Glutamatergic neuron (in vitro differentiated cells): ENCODE data around the gene MRPS9. TPM values are rescaled to one million over a fixed set of nuclear protein-coding genes. Genes with fewer than 3 reads are reported as not detected.

Experiments used
- DNase-seq: peaks from one replicate; pipeline ENCODE4 v3.0.0; 2022
- H3K27ac Mint-ChIP-seq: one replicate; pipeline ENCODE4 v1.8.0; 2020; ENCODE audit warnings: mild to moderate bottlenecking, mixed read lengths, inconsistent platforms; ENCODE audit not compliant: unreplicated experiment
- H3K27me3 Mint-ChIP-seq: one replicate; pipeline ENCODE4 v1.8.0; 2020; ENCODE audit warnings: mild to moderate bottlenecking, moderate library complexity, mixed read lengths, inconsistent platforms; ENCODE audit not compliant: unreplicated experiment
- H3K36me3 Mint-ChIP-seq: one replicate; pipeline ENCODE4 v1.8.0; 2020; ENCODE audit warnings: mild to moderate bottlenecking, mixed read lengths, inconsistent platforms; ENCODE audit not compliant: unreplicated experiment
- H3K4me1 Mint-ChIP-seq: one replicate; pipeline ENCODE4 v1.8.0; 2020; ENCODE audit warnings: mild to moderate bottlenecking, low read depth, mixed read lengths, inconsistent platforms; ENCODE audit not compliant: unreplicated experiment
- H3K4me3 Mint-ChIP-seq: one replicate; pipeline ENCODE4 v1.8.0; 2020; ENCODE audit warnings: mild to moderate bottlenecking, mixed read lengths, inconsistent platforms; ENCODE audit not compliant: unreplicated experiment
- H3K9me3 Mint-ChIP-seq: one replicate; pipeline ENCODE4 v1.8.0; 2020; ENCODE audit warnings: mild to moderate bottlenecking, moderate library complexity, mixed read lengths, inconsistent platforms; ENCODE audit not compliant: unreplicated experiment
- CTCF ChIP-seq: fragments of 200-600 bp; sonication (generic); IDR thresholded peaks from one replicate; pipeline ENCODE4 v1.5.0; 2021; ENCODE audit not compliant: partially characterized antibody, unreplicated experiment
- total RNA-seq: library from RNA; stranded (reverse); fragmentation: NEBNext Ultra II Directional; extraction: Animal tissue kit (Norgen Biotek cat#: 25700); gene quantifications from one replicate; pipeline ENCODE4 v1.2.1, GENCODE V29; 2021; ENCODE audit not compliant: unreplicated experiment

The MRPS9 gene
- total RNA-seq, 1 donor from 2014 or later = 20.3 TPM

DNA sequence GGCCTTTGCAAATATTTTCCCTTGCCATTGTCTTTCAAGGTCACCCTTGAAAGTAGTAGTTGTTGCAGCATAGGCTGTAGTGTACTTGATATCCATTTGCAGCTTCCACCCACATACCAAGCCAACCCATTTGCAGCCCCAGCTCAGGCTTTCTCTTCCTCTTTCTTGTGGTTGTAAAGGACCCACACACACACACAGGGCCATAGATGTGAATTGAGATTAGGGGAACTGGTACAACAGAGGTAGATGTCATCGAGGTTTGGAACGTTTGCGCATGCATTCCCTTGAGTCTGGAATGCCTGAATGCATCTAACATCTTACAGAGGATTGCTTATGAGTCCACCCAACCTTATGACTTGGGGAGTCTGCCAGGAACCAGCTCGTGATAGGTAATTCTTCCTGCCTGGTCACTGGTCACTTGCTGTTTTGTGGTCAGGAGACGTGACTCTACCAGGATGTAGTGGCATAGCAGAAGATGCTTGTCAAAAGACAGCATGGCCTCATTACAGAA lies 91.9 kb downstream of the MRPS9 start:
- no peak overlapping the region for H3K27ac Mint-ChIP-seq
- no peak for TF ChIP-seq CTCF
- no peaks in the 10 kb centered on the region for H3K27me3 Mint-ChIP-seq
- H3K36me3 Mint-ChIP-seq = no peaks in the 10 kb centered on the region
- DNase-seq = no peak
- no peak overlapping the region for H3K4me3 Mint-ChIP-seq
- H3K4me1 Mint-ChIP-seq = no peaks in the 10 kb centered on the region
- H3K9me3 Mint-ChIP-seq = peaks cover 1% of the 10 kb centered on the region

DNA sequence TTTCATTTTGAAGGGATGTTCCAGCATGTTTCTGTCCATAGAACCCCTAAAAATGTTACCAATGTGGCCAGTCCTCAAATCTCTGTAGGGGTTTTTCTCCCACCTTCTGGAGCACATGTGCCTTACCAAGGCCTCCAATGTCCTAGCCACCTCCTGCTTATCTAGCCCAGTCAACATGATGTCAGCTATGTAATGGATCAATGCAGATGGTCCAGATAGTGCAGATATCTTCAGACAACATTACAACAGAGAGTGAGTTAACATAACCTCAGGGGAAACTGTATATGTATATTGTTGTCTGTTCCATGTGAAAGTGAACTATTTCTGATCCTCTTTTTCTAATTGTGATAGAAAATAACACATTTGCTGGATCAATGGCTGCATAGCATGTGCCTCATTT lies 92.7 kb downstream of the MRPS9 start:
- Mint-ChIP-seq H3K9me3 (peaks cover 1% of the 10 kb centered on the region), H3K4me3 (no peak overlapping the region), H3K27me3 (no peaks in the 10 kb centered on the region), H3K36me3 (no peaks in the 10 kb centered on the region), H3K4me1 (no peaks in the 10 kb centered on the region), H3K27ac (no peak overlapping the region)
- no peak for DNase-seq
- TF ChIP-seq CTCF = no peak

DNA sequence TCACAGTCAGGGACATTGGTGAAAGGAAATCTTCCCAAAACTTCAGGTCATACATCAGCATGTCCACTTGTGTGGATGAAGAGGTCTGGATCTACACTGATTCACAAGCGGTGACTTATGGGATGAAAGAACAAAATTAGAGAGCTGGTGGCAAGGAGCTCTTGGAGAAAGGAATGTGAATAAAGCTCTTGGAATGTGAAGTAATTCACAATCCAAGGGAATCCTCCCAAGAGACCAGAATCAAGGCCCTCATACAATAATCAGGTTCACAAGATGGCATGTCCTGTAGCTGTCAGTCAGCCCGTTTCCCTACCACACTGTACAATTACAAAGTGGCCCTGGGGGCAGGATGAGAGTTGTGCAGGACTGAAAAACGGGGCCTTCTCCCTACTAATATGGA lies 96.2 kb downstream of the MRPS9 start:
- no peak overlapping the region for H3K27ac Mint-ChIP-seq
- no peaks in the 10 kb centered on the region for H3K9me3 Mint-ChIP-seq
- DNase-seq = no peak
- no peak for TF ChIP-seq CTCF
- H3K4me3 Mint-ChIP-seq = no peak overlapping the region
- no peaks in the 10 kb centered on the region for H3K27me3 Mint-ChIP-seq
- H3K36me3 Mint-ChIP-seq = no peaks in the 10 kb centered on the region
- no peaks in the 10 kb centered on the region for H3K4me1 Mint-ChIP-seq

DNA sequence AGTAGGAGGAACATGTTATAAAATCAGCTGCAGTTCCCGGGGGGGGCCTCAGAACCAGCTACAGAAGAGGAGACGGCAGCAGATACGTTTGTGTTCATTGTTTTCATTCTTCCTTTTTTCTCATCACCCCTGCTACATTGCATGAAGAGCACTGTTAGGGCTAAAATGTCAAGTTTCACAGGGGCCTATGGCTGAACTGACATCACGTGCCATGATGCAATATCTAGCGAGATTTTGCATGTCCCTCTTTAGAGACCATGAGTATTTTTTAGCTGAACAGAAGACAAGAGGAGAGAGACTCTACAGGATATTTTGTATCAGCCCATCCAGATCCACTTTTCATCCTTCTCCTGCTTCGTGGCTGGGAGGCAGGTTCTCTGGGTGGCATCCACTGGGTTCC lies 97.6 kb downstream of the MRPS9 start:
- no peak for TF ChIP-seq CTCF
- Mint-ChIP-seq H3K9me3 (no peaks in the 10 kb centered on the region), H3K36me3 (no peaks in the 10 kb centered on the region), H3K4me3 (no peak overlapping the region), H3K27ac (no peak overlapping the region), H3K27me3 (no peaks in the 10 kb centered on the region), H3K4me1 (no peaks in the 10 kb centered on the region)
- DNase-seq = no peak

DNA sequence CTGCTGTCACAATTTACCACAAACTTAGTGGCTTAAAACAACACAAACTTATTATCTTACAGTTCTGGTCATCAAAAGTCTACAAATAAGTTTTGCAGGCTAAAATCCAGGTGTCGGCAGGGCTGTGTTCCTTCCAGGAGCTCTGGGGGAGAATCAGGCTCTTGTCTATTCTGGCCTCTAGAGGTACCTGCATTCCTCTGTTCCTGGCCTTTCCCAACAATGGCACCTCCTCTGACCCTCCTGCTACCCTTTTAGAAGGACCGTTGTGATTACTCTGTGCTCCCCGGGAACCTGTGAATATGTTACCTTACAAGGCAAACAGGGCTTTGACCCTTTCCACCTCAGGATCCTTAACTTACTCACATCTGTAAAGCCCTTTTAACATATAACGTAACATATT lies 98.5 kb downstream of the MRPS9 start:
- no peaks in the 10 kb centered on the region for H3K36me3 Mint-ChIP-seq
- DNase-seq = no peak
- peaks cover under 1% of the 10 kb centered on the region for H3K9me3 Mint-ChIP-seq
- H3K4me3 Mint-ChIP-seq = no peak overlapping the region
- no peak for TF ChIP-seq CTCF
- no peaks in the 10 kb centered on the region for H3K4me1 Mint-ChIP-seq
- no peak overlapping the region for H3K27ac Mint-ChIP-seq
- H3K27me3 Mint-ChIP-seq = no peaks in the 10 kb centered on the region
